GM12892 (cell line): Measurements from ENCODE around the gene HEATR9.

Experiments
- POLR2A ChIP-seq: IDR thresholded peaks from 2 replicates; pipeline ENCODE4 v1.6.1; 2011; ENCODE audit warnings: low read depth, low read length, control low read depth
- POLR2AphosphoS5 ChIP-seq: IDR thresholded peaks from 2 replicates; pipeline ENCODE4 v1.6.1; 2011; ENCODE audit warnings: low read depth, low read length, control low read depth

DNA sequence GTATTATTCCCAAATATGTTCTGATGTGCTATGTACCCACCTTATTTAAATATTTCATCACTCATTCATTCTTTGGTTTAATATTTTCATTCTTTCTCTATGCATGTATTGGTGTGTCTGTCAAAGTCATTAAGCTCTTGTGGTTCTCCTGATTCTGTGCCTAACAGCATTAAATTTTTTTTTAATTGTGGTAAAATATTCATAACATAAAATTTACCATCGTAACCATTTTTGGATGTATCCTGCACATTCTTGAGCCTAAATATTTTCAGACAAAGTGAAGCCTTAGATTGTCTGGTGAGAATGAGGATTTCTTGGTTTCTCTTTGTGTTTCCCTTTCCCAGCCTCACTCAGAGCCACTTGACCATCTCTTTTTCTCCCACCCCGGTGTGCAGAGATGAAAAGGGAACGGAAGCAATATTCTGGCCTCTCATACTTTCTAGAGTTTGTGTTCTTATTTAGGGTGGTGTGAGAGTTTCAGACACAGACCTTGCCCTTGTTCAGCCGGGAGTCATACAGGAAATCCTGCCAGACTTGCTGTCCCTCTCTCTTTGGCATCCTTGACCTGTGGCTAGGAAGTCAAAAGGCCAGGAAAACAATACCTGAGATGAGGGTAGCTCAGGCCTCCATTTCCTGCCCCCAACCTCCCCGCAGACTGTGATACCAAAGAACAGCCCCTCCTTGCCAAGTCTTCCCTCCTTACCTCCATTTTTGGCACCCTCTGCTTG lies 6.5 kb upstream of the HEATR9 start:
- TF ChIP-seq POLR2AphosphoS5 (no peak), POLR2A (no peak)
